A549 (cell line): ENCODE data around the gene ZNF322.
"Not testable (repeated sequence)": the region's sequence is repeated elsewhere in the genome, so short reads cannot be mapped to it uniquely, and the experiment has no call there.

Experiments used
- CTCF ChIP-seq: fragments of >200 bp; sonication (Bioruptor Twin); formaldehyde crosslinking; IDR thresholded peaks from 3 replicates; pipeline ENCODE4 v1.5.1; 2016
- EHMT2 ChIP-seq: fragments of 200-600 bp; sonication (generic); IDR thresholded peaks from 2 replicates; pipeline ENCODE4 v1.6.1; 2016; ENCODE audit warnings: antibody characterized with exemption, low read depth, mild to moderate bottlenecking, moderate library complexity
- EP300 ChIP-seq, 2 experiments: fragments of >200 bp; sonication (Bioruptor Twin); formaldehyde crosslinking; IDR thresholded peaks; 2 replicates in 1 of 2; 3 replicates in 1 of 2; pipeline ENCODE4 v1.6.1; 2016 to 2017
- RAD21 ChIP-seq, 2 experiments: fragments of >200 bp in 1 of 2; sonication (Bioruptor Twin) in 1 of 2; formaldehyde crosslinking in 1 of 2; IDR thresholded peaks in 1 of 2; conservative IDR thresholded peaks in 1 of 2; 2 replicates in 1 of 2; 3 replicates in 1 of 2; pipeline ENCODE4 v1.6.1; 2012 to 2018; ENCODE audit warnings: inconsistent platforms in 1 of 2
- RFX5 ChIP-seq: fragments of 450-650 bp; IDR thresholded peaks from 2 replicates; pipeline ENCODE4 v1.7.1; 2014; ENCODE audit warnings: antibody characterized with exemption, mild to moderate bottlenecking, moderate library complexity
- ZC3H11A ChIP-seq: fragments of 450-650 bp; IDR thresholded peaks from 2 replicates; pipeline ENCODE4 v1.6.1; 2014; ENCODE audit warnings: antibody characterized with exemption, mild to moderate bottlenecking

DNA sequence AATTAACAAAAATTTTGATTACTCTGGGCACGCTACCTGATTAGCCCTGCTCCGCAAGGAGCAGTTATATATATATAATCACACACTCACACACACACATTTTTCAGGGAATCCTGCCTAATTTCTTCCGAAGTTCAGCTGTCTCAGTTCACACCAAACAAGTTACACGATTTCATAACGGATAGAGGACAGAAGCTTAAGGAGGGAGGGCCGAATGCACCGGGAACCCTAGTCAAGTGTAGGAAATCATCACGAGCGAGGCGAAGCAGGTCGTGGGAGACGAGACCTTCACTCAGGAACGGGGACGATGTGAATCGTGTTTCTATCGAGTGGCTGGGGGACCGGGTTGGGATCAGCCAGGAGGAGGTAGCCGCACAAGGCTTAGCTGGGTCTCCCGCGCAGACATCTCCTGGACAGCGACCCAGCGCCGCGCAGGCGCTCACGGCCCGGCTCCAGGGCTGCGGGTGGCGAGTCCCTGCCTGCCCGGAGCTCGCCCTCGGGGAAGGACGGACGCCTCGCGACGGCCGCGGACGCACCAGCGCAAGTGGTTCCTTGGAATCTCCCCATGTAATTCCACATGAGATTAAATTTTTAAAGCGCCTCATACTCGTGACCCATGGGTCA, 29.9 kb upstream of the ZNF322 start:
- not testable (repeated sequence) for TF ChIP-seq ZC3H11A; RAD21 (conservative IDR thresholded peaks at IDR 0.05 in 1 of 2, IDR thresholded peaks at IDR 0.05 in 1 of 2); RFX5; CTCF; EP300 (IDR thresholded peaks at IDR 0.05); EHMT2
